Activated effector memory CD4-positive, alpha-beta T cell treated with Interleukin-2 at 50 U/mL for 16 hours (primary cell): Measurements from ENCODE around the gene DMXL2.
"Not testable (repeated sequence)": the region's sequence is repeated elsewhere in the genome, so short reads cannot be mapped to it uniquely, and the experiment has no call there.

Experiments
- DNase-seq: peaks from one replicate; pipeline ENCODE4 v3.0.0-alpha.2; 2020

Gene DMXL2

GRCh38 chr15:51576286-51576850 lies 46.2 kb downstream of the DMXL2 start:
- DNase-seq, result no peak

- no peak for DNase-seq
Measured at GRCh38 chr15:51575775-51576174, 46.8 kb downstream of the DMXL2 start.

- not testable (repeated sequence) for DNase-seq
Measured at GRCh38 chr15:51573352-51573751, 49.2 kb downstream of the DMXL2 start.

GRCh38 chr15:51568939-51569784 lies 53.4 kb downstream of the DMXL2 start:
- not testable (repeated sequence) for DNase-seq

- DNase-seq, result no peak
Measured at GRCh38 chr15:51561271-51561670, 61.3 kb downstream of the DMXL2 start.

GRCh38 chr15:51558876-51559275 lies 63.7 kb downstream of the DMXL2 start:
- DNase-seq, result no peak

GRCh38 chr15:51558411-51558810 lies 64.2 kb downstream of the DMXL2 start:
- no peak for DNase-seq

- no peak for DNase-seq
Measured at GRCh38 chr15:51550841-51551240, 71.7 kb downstream of the DMXL2 start.

GRCh38 chr15:51547656-51548055 lies 74.9 kb downstream of the DMXL2 start:
- no peak for DNase-seq

- DNase-seq, result no peak
Measured at GRCh38 chr15:51536965-51537574, 85.5 kb downstream of the DMXL2 start.

- DNase-seq, result no peak
Measured at GRCh38 chr15:51533672-51534398, 88.7 kb downstream of the DMXL2 start.

- DNase-seq, result no peak
Measured at GRCh38 chr15:51526955-51527354, 95.6 kb downstream of the DMXL2 start.

GRCh38 chr15:51524376-51524775 lies 98.2 kb downstream of the DMXL2 start:
- DNase-seq, result no peak

- no peak for DNase-seq
Measured at GRCh38 chr15:51516291-51516690, 106.3 kb downstream of the DMXL2 start.

- no peak for DNase-seq
Measured at GRCh38 chr15:51505251-51505650, 117.3 kb downstream of the DMXL2 start.

- no peak for DNase-seq
Measured at GRCh38 chr15:51503003-51503402, 119.6 kb downstream of the DMXL2 start.

GRCh38 chr15:51499379-51499976 lies 123.1 kb downstream of the DMXL2 start:
- DNase-seq, result no peak

- no peak for DNase-seq
Measured at GRCh38 chr15:51497806-51498205, 124.8 kb downstream of the DMXL2 start.

- DNase-seq, result no peak
Measured at GRCh38 chr15:51496246-51496645, 126.3 kb downstream of the DMXL2 start.

GRCh38 chr15:51494411-51495314 lies 127.9 kb downstream of the DMXL2 start:
- DNase-seq, result no peak

GRCh38 chr15:51493892-51494291 lies 128.7 kb downstream of the DMXL2 start:
- DNase-seq, result no peak

GRCh38 chr15:51492528-51492927 lies 130.0 kb downstream of the DMXL2 start:
- no peak for DNase-seq
